DND-41 (cell line): Measurements from ENCODE around the gene SMAD6.

Source experiments
- CTCF ChIP-seq: IDR thresholded peaks from 2 replicates; pipeline ENCODE4 v1.5.1; 2012; ENCODE audit warnings: borderline replicate concordance, low read length, moderate library complexity, mild to moderate bottlenecking; ENCODE audit not compliant: poor library complexity, severe bottlenecking; ENCODE audit errors: extremely low read depth
- EZH2 ChIP-seq: IDR thresholded peaks from 3 replicates; pipeline ENCODE4 v1.6.1; 2012; ENCODE audit warnings: borderline replicate concordance, low read depth, mild to moderate bottlenecking, moderate library complexity, low read length, inconsistent platforms; ENCODE audit not compliant: severe bottlenecking

DNA sequence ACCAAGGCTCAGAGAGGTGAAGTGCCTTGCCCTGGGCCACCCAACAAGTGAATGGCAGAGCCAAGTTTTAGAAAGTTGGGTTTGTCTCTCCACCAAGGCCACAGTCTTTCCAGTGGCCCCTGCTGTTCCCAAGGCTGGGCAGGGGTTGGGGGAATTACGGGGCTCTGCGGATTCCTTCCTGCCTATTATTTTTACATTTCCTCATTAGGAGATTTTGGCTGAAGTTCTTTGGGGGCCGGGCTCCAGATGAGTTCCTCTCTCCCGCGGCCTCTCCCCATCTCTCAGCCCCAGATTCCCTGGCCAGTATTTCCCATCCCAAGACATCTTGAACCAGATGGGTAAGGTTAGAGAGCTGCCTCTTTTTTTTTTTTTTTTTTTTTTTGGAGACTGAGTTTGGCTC lies 44.0 kb upstream of the SMAD6 start:
- TF ChIP-seq CTCF, result no peak
- no peak for TF ChIP-seq EZH2
